HEK293 (cell line): ENCODE data around the gene PSMB1.

Source experiments
- BCL11A ChIP-seq: fragments of 450-650 bp; formaldehyde crosslinking; IDR thresholded peaks from 2 replicates; pipeline ENCODE4 v1.5.1; 2016; ENCODE audit warnings: low read depth, missing biosample characterization, missing genetic modification characterization
- KLF10 ChIP-seq: fragments of 450-650 bp; IDR thresholded peaks from 2 replicates; pipeline ENCODE4 v1.5.1; 2018; ENCODE audit warnings: missing biosample characterization, mild to moderate bottlenecking, missing genetic modification characterization
- KLF8 ChIP-seq: fragments of 450-650 bp; formaldehyde crosslinking; IDR thresholded peaks from 2 replicates; pipeline ENCODE4 v1.5.1; 2016; ENCODE audit warnings: missing biosample characterization, missing genetic modification characterization
- SETDB1 ChIP-seq: IDR thresholded peaks from one replicate; pipeline ENCODE4 v1.6.1; 2017; ENCODE audit warnings: mild to moderate bottlenecking, low read length, moderate library complexity, mixed read lengths; ENCODE audit not compliant: insufficient read length
- SP2 ChIP-seq: fragments of 450-650 bp; formaldehyde crosslinking; IDR thresholded peaks from 2 replicates; pipeline ENCODE4 v1.5.1; 2016; ENCODE audit warnings: missing biosample characterization, missing genetic modification characterization
- ZBTB20 ChIP-seq: fragments of 450-650 bp; formaldehyde crosslinking; IDR thresholded peaks from 2 replicates; pipeline ENCODE4 v1.5.1; 2016; ENCODE audit warnings: missing biosample characterization, missing genetic modification characterization
- ZBTB21 ChIP-seq: fragments of 450-650 bp; formaldehyde crosslinking; IDR thresholded peaks from 2 replicates; pipeline ENCODE4 v1.5.1; 2017; ENCODE audit warnings: missing biosample characterization, missing genetic modification characterization
- ZFHX2 ChIP-seq: fragments of 450-650 bp; formaldehyde crosslinking; conservative IDR thresholded peaks from 2 replicates; pipeline ENCODE4 v1.5.1; 2016; ENCODE audit warnings: missing biosample characterization, missing genetic modification characterization
- ZNF155 ChIP-seq: fragments of 450-650 bp; formaldehyde crosslinking; IDR thresholded peaks from 2 replicates; pipeline ENCODE4 v1.5.1; 2016; ENCODE audit warnings: missing biosample characterization, missing genetic modification characterization
- ZNF19 ChIP-seq: fragments of 450-650 bp; formaldehyde crosslinking; IDR thresholded peaks from 2 replicates; pipeline ENCODE4; 2016; ENCODE audit warnings: missing biosample characterization, missing genetic modification characterization, low read depth
- ZNF266 ChIP-seq: fragments of 450-650 bp; formaldehyde crosslinking; IDR thresholded peaks from 2 replicates; pipeline ENCODE4 v1.5.1; 2016; ENCODE audit warnings: missing biosample characterization, missing genetic modification characterization, low read depth
- ZNF341 ChIP-seq: fragments of 450-650 bp; formaldehyde crosslinking; IDR thresholded peaks from 2 replicates; pipeline ENCODE4; 2016; ENCODE audit warnings: low read depth, missing biosample characterization, missing genetic modification characterization
- ZNF426 ChIP-seq: fragments of 450-650 bp; formaldehyde crosslinking; IDR thresholded peaks from 2 replicates; pipeline ENCODE4 v1.5.1; 2017; ENCODE audit warnings: missing biosample characterization, missing genetic modification characterization, mild to moderate bottlenecking, inconsistent platforms, moderate library complexity
- ZNF629 ChIP-seq: fragments of 450-650 bp; formaldehyde crosslinking; IDR thresholded peaks from 2 replicates; pipeline ENCODE4 v1.5.1; 2017; ENCODE audit warnings: missing biosample characterization, missing genetic modification characterization
- ZNF707 ChIP-seq: fragments of 450-650 bp; formaldehyde crosslinking; IDR thresholded peaks from 2 replicates; pipeline ENCODE4 v1.5.1; 2016; ENCODE audit warnings: missing biosample characterization, missing genetic modification characterization
- ZNF76 ChIP-seq: fragments of 450-650 bp; formaldehyde crosslinking; IDR thresholded peaks from 2 replicates; pipeline ENCODE4; 2016; ENCODE audit warnings: low read depth, missing biosample characterization, missing genetic modification characterization, borderline replicate concordance
- ZNF791 ChIP-seq: fragments of 450-650 bp; formaldehyde crosslinking; IDR thresholded peaks from 2 replicates; pipeline ENCODE4 v1.5.1; 2016; ENCODE audit warnings: missing biosample characterization, missing genetic modification characterization
- TF ChIP-seq, protein P1 (sequence below): fragments of 450-650 bp; formaldehyde crosslinking; IDR thresholded peaks from 2 replicates; pipeline ENCODE4 v1.5.1; 2016; ENCODE audit warnings: missing biosample characterization, missing genetic modification characterization, borderline replicate concordance
- TF ChIP-seq, protein P2 (sequence below): fragments of 450-650 bp; formaldehyde crosslinking; IDR thresholded peaks from 2 replicates; pipeline ENCODE4 v1.5.1; 2016; ENCODE audit warnings: missing biosample characterization, missing genetic modification characterization
- TF ChIP-seq, protein P3 (sequence below): fragments of 450-650 bp; formaldehyde crosslinking; IDR thresholded peaks from 2 replicates; pipeline ENCODE4 v1.5.1; 2016; ENCODE audit warnings: missing biosample characterization, missing genetic modification characterization
- TF ChIP-seq, protein P4 (sequence below): fragments of 450-650 bp; formaldehyde crosslinking; IDR thresholded peaks from 2 replicates; pipeline ENCODE4 v1.5.1; 2016; ENCODE audit warnings: missing biosample characterization, missing genetic modification characterization, borderline replicate concordance
- TF ChIP-seq, protein P5 (sequence below): fragments of 450-650 bp; formaldehyde crosslinking; IDR thresholded peaks from 2 replicates; pipeline ENCODE4 v1.5.1; 2016; ENCODE audit warnings: missing biosample characterization, missing genetic modification characterization
- TF ChIP-seq, protein P6 (sequence below): fragments of 450-650 bp; formaldehyde crosslinking; IDR thresholded peaks from 2 replicates; pipeline ENCODE4 v1.5.1; 2016; ENCODE audit warnings: missing biosample characterization, missing genetic modification characterization

Gene PSMB1

DNA sequence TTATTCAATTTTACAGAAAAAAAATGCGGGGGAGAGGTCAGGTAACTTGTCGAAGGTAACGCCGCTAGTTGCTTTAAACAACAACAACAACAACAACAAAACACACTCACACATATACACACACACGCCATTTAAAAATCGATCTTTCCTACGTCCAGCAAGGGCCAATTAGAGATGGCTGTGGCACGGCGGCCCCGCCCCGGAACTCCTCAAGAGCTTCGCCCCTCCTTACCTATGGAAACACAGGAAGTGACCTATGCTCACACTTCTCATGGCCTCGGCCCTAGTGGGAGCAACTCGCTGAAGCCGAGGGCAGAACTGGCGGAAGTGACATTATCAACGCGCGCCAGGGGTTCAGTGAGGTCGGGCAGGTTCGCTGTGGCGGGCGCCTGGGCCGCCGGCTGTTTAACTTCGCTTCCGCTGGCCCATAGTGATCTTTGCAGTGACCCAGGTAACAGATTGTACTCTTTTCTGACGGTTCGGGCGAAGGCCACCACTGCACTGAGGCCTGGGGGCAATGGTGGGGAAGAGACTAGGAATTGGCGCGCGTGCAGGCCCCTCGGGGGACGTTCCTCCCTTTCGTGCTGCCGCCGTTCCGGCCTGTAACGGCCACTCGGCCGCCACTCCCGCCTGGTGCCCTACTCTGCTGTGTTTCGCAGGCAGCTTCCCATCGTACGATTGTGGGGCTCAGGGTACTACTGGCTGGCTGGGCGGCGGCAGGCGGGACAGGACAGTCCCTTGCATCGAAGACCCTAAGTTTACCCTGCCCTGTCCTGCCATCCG, 1.1 kb upstream of the PSMB1 start, which contains the start of gene TBP (continued):
- TF ChIP-seq, protein P1, sequence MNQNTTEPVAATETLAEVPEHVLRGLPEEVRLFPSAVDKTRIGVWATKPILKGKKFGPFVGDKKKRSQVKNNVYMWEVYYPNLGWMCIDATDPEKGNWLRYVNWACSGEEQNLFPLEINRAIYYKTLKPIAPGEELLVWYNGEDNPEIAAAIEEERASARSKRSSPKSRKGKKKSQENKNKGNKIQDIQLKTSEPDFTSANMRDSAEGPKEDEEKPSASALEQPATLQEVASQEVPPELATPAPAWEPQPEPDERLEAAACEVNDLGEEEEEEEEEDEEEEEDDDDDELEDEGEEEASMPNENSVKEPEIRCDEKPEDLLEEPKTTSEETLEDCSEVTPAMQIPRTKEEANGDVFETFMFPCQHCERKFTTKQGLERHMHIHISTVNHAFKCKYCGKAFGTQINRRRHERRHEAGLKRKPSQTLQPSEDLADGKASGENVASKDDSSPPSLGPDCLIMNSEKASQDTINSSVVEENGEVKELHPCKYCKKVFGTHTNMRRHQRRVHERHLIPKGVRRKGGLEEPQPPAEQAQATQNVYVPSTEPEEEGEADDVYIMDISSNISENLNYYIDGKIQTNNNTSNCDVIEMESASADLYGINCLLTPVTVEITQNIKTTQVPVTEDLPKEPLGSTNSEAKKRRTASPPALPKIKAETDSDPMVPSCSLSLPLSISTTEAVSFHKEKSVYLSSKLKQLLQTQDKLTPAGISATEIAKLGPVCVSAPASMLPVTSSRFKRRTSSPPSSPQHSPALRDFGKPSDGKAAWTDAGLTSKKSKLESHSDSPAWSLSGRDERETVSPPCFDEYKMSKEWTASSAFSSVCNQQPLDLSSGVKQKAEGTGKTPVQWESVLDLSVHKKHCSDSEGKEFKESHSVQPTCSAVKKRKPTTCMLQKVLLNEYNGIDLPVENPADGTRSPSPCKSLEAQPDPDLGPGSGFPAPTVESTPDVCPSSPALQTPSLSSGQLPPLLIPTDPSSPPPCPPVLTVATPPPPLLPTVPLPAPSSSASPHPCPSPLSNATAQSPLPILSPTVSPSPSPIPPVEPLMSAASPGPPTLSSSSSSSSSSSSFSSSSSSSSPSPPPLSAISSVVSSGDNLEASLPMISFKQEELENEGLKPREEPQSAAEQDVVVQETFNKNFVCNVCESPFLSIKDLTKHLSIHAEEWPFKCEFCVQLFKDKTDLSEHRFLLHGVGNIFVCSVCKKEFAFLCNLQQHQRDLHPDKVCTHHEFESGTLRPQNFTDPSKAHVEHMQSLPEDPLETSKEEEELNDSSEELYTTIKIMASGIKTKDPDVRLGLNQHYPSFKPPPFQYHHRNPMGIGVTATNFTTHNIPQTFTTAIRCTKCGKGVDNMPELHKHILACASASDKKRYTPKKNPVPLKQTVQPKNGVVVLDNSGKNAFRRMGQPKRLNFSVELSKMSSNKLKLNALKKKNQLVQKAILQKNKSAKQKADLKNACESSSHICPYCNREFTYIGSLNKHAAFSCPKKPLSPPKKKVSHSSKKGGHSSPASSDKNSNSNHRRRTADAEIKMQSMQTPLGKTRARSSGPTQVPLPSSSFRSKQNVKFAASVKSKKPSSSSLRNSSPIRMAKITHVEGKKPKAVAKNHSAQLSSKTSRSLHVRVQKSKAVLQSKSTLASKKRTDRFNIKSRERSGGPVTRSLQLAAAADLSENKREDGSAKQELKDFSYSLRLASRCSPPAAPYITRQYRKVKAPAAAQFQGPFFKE: no peak
- TF ChIP-seq ZNF76 (tag by site-specific recombination) (peak; percentile 82), ZNF155 (no peak), ZNF426 (tag by site-specific recombination) (no peak), ZBTB21 (peak; percentile 44; the same call in 1 of the 2 replicates), SP2 (tag by site-specific recombination) (peak; percentile 98), ZNF341 (peak; percentile 99), KLF8 (tag by site-specific recombination) (peak; percentile 70), ZBTB20 (tag by site-specific recombination) (peak; percentile 49; the same call in 1 of the 2 replicates), ZFHX2 (tag by site-specific recombination) (no peak), BCL11A (tag by site-specific recombination) (0 out of 2 replicates have a peak, but pooled peaks have one; percentile 47), ZNF19 (tag by site-specific recombination) (no peak), KLF10 (no peak), ZNF629 (tag by site-specific recombination) (peak; percentile 89), ZNF791 (tag by site-specific recombination) (no peak), SETDB1 (peak; percentile 18), ZNF266 (tag by site-specific recombination) (0 out of 2 replicates have a peak, but pooled peaks have one; percentile 7), ZNF707 (tag by site-specific recombination) (no peak)
- TF ChIP-seq, protein P2, sequence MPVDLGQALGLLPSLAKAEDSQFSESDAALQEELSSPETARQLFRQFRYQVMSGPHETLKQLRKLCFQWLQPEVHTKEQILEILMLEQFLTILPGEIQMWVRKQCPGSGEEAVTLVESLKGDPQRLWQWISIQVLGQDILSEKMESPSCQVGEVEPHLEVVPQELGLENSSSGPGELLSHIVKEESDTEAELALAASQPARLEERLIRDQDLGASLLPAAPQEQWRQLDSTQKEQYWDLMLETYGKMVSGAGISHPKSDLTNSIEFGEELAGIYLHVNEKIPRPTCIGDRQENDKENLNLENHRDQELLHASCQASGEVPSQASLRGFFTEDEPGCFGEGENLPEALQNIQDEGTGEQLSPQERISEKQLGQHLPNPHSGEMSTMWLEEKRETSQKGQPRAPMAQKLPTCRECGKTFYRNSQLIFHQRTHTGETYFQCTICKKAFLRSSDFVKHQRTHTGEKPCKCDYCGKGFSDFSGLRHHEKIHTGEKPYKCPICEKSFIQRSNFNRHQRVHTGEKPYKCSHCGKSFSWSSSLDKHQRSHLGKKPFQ (tag by site-specific recombination): peak; percentile 98
- TF ChIP-seq, protein P3, sequence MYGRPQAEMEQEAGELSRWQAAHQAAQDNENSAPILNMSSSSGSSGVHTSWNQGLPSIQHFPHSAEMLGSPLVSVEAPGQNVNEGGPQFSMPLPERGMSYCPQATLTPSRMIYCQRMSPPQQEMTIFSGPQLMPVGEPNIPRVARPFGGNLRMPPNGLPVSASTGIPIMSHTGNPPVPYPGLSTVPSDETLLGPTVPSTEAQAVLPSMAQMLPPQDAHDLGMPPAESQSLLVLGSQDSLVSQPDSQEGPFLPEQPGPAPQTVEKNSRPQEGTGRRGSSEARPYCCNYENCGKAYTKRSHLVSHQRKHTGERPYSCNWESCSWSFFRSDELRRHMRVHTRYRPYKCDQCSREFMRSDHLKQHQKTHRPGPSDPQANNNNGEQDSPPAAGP: peak; percentile 74
- TF ChIP-seq, protein P4, sequence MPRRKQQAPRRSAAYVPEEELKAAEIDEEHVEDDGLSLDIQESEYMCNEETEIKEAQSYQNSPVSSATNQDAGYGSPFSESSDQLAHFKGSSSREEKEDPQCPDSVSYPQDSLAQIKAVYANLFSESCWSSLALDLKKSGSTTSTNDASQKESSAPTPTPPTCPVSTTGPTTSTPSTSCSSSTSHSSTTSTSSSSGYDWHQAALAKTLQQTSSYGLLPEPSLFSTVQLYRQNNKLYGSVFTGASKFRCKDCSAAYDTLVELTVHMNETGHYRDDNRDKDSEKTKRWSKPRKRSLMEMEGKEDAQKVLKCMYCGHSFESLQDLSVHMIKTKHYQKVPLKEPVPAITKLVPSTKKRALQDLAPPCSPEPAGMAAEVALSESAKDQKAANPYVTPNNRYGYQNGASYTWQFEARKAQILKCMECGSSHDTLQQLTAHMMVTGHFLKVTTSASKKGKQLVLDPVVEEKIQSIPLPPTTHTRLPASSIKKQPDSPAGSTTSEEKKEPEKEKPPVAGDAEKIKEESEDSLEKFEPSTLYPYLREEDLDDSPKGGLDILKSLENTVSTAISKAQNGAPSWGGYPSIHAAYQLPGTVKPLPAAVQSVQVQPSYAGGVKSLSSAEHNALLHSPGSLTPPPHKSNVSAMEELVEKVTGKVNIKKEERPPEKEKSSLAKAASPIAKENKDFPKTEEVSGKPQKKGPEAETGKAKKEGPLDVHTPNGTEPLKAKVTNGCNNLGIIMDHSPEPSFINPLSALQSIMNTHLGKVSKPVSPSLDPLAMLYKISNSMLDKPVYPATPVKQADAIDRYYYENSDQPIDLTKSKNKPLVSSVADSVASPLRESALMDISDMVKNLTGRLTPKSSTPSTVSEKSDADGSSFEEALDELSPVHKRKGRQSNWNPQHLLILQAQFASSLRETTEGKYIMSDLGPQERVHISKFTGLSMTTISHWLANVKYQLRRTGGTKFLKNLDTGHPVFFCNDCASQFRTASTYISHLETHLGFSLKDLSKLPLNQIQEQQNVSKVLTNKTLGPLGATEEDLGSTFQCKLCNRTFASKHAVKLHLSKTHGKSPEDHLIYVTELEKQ (tag by site-specific recombination): no peak
- TF ChIP-seq, protein P5, sequence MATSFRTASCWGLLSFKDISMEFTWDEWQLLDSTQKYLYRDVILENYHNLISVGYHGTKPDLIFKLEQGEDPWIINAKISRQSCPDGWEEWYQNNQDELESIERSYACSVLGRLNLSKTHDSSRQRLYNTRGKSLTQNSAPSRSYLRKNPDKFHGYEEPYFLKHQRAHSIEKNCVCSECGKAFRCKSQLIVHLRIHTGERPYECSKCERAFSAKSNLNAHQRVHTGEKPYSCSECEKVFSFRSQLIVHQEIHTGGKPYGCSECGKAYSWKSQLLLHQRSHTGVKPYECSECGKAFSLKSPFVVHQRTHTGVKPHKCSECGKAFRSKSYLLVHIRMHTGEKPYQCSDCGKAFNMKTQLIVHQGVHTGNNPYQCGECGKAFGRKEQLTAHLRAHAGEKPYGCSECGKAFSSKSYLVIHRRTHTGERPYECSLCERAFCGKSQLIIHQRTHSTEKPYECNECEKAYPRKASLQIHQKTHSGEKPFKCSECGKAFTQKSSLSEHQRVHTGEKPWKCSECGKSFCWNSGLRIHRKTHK (tag by site-specific recombination): no peak
- TF ChIP-seq, protein P6, sequence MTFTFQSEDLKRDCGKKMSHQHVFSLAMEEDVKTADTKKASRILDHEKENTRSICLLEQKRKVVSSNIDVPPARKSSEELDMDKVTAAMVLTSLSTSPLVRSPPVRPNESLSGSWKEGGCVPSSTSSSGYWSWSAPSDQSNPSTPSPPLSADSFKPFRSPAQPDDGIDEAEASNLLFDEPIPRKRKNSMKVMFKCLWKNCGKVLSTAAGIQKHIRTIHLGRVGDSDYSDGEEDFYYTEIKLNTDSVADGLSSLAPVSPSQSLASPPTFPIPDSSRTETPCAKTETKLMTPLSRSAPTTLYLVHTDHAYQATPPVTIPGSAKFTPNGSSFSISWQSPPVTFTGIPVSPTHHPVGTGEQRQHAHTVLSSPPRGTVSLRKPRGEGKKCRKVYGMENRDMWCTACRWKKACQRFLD (tag by site-specific recombination): no peak
